Stimulated activated memory B cell treated with anti-CD40 and anti-IgM and Interleukin-4, amounts not matched to agents 10 μg/mL and 1 μg/mL and 100 μg/mL, for 72 hours (primary cell): ENCODE measurements around the gene GTF2A1L.

Experiments
- ATAC-seq: fragments of 150-1000 bp; cut with Tn5 transposase; 2 replicates; pipeline ENCODE4 v1.10.0; 2021
- H3K27ac Mint-ChIP-seq: one replicate; pipeline ENCODE4 v1.8.0; 2022; ENCODE audit warnings: mild to moderate bottlenecking, mixed read lengths
- H3K27me3 Mint-ChIP-seq: one replicate; pipeline ENCODE4 v1.8.0; 2022; ENCODE audit warnings: mixed read lengths
- H3K36me3 Mint-ChIP-seq: one replicate; pipeline ENCODE4 v1.8.0; 2022; ENCODE audit warnings: mixed read lengths
- H3K4me1 Mint-ChIP-seq: one replicate; pipeline ENCODE4 v1.8.0; 2022; ENCODE audit warnings: mixed read lengths
- H3K4me3 Mint-ChIP-seq: one replicate; pipeline ENCODE4 v1.8.0; 2022; ENCODE audit warnings: mild to moderate bottlenecking, moderate library complexity, mixed read lengths
- H3K9me3 Mint-ChIP-seq: one replicate; pipeline ENCODE4 v1.8.0; 2022; ENCODE audit warnings: mixed read lengths

Gene GTF2A1L

GRCh38 chr2:48709096-48710034 lies 91.7 kb downstream of the GTF2A1L start:
- Mint-ChIP-seq H3K27me3 (peaks cover 28% of the 10 kb centered on the region), H3K4me3 (no peak overlapping the region), H3K36me3 (no peaks in the 10 kb centered on the region), H3K9me3 (no peaks in the 10 kb centered on the region), H3K27ac (no peak overlapping the region), H3K4me1 (no peaks in the 10 kb centered on the region)
- no peak for ATAC-seq

GRCh38 chr2:48711343-48711742 lies 93.7 kb downstream of the GTF2A1L start:
- H3K36me3 Mint-ChIP-seq: no peaks in the 10 kb centered on the region
- H3K27me3 Mint-ChIP-seq: peaks cover 20% of the 10 kb centered on the region
- no peaks in the 10 kb centered on the region for H3K9me3 Mint-ChIP-seq
- H3K4me1 Mint-ChIP-seq: no peaks in the 10 kb centered on the region
- ATAC-seq: no peak
- no peak overlapping the region for H3K4me3 Mint-ChIP-seq
- no peak overlapping the region for H3K27ac Mint-ChIP-seq

GRCh38 chr2:48712151-48712550 lies 94.5 kb downstream of the GTF2A1L start:
- Mint-ChIP-seq H3K27ac (no peak overlapping the region), H3K27me3 (peaks cover 20% of the 10 kb centered on the region), H3K4me3 (no peak overlapping the region), H3K4me1 (no peaks in the 10 kb centered on the region), H3K9me3 (no peaks in the 10 kb centered on the region), H3K36me3 (no peaks in the 10 kb centered on the region)
- ATAC-seq: no peak

GRCh38 chr2:48713647-48714046 lies 96.0 kb downstream of the GTF2A1L start:
- Mint-ChIP-seq H3K4me3 (no peak overlapping the region), H3K27ac (no peak overlapping the region), H3K36me3 (no peaks in the 10 kb centered on the region), H3K9me3 (no peaks in the 10 kb centered on the region), H3K27me3 (peaks cover 20% of the 10 kb centered on the region), H3K4me1 (no peaks in the 10 kb centered on the region)
- no peak for ATAC-seq

- no peaks in the 10 kb centered on the region for H3K36me3 Mint-ChIP-seq
- H3K9me3 Mint-ChIP-seq: no peaks in the 10 kb centered on the region
- no peaks in the 10 kb centered on the region for H3K4me1 Mint-ChIP-seq
- peaks cover 20% of the 10 kb centered on the region for H3K27me3 Mint-ChIP-seq
- no peak for ATAC-seq
- no peak overlapping the region for H3K27ac Mint-ChIP-seq
- H3K4me3 Mint-ChIP-seq: no peak overlapping the region
Measured at GRCh38 chr2:48714245-48714644, 96.6 kb downstream of the GTF2A1L start.

- ATAC-seq: no peak
- Mint-ChIP-seq H3K9me3 (no peaks in the 10 kb centered on the region), H3K27me3 (peaks cover 30% of the 10 kb centered on the region), H3K36me3 (no peaks in the 10 kb centered on the region), H3K27ac (no peak overlapping the region), H3K4me1 (no peaks in the 10 kb centered on the region), H3K4me3 (no peak overlapping the region)
Measured at GRCh38 chr2:48715042-48715899, 97.6 kb downstream of the GTF2A1L start.

- H3K36me3 Mint-ChIP-seq: no peaks in the 10 kb centered on the region
- H3K27ac Mint-ChIP-seq: no peak overlapping the region
- no peak overlapping the region for H3K4me3 Mint-ChIP-seq
- no peaks in the 10 kb centered on the region for H3K9me3 Mint-ChIP-seq
- no peaks in the 10 kb centered on the region for H3K4me1 Mint-ChIP-seq
- H3K27me3 Mint-ChIP-seq: peaks cover 24% of the 10 kb centered on the region
- no peak for ATAC-seq
Measured at GRCh38 chr2:48715956-48716355, 98.3 kb downstream of the GTF2A1L start.

GRCh38 chr2:48717846-48718245 lies 100.2 kb downstream of the GTF2A1L start:
- Mint-ChIP-seq H3K36me3 (no peaks in the 10 kb centered on the region), H3K9me3 (no peaks in the 10 kb centered on the region), H3K27ac (no peak overlapping the region), H3K4me3 (no peak overlapping the region), H3K27me3 (peaks cover 10% of the 10 kb centered on the region), H3K4me1 (no peaks in the 10 kb centered on the region)
- ATAC-seq: no peak

GRCh38 chr2:48719480-48720177 lies 102.0 kb downstream of the GTF2A1L start:
- Mint-ChIP-seq H3K9me3 (no peaks in the 10 kb centered on the region), H3K4me3 (no peak overlapping the region), H3K27ac (no peak overlapping the region), H3K27me3 (peaks cover 10% of the 10 kb centered on the region), H3K4me1 (no peaks in the 10 kb centered on the region), H3K36me3 (no peaks in the 10 kb centered on the region)
- no peak for ATAC-seq

- no peaks in the 10 kb centered on the region for H3K9me3 Mint-ChIP-seq
- H3K4me1 Mint-ChIP-seq: no peaks in the 10 kb centered on the region
- ATAC-seq: no peak
- no peak overlapping the region for H3K4me3 Mint-ChIP-seq
- H3K27ac Mint-ChIP-seq: no peak overlapping the region
- H3K36me3 Mint-ChIP-seq: no peaks in the 10 kb centered on the region
- H3K27me3 Mint-ChIP-seq: peaks cover 10% of the 10 kb centered on the region
Measured at GRCh38 chr2:48721158-48721557, 103.5 kb downstream of the GTF2A1L start.

GRCh38 chr2:48722391-48722790 lies 104.7 kb downstream of the GTF2A1L start:
- Mint-ChIP-seq H3K27me3 (peaks cover 10% of the 10 kb centered on the region), H3K9me3 (no peaks in the 10 kb centered on the region), H3K36me3 (no peaks in the 10 kb centered on the region), H3K27ac (no peak overlapping the region), H3K4me3 (no peak overlapping the region), H3K4me1 (no peaks in the 10 kb centered on the region)
- no peak for ATAC-seq

- no peaks in the 10 kb centered on the region for H3K9me3 Mint-ChIP-seq
- no peak for ATAC-seq
- H3K27me3 Mint-ChIP-seq: peaks cover 10% of the 10 kb centered on the region
- no peaks in the 10 kb centered on the region for H3K36me3 Mint-ChIP-seq
- no peaks in the 10 kb centered on the region for H3K4me1 Mint-ChIP-seq
- no peak overlapping the region for H3K4me3 Mint-ChIP-seq
- H3K27ac Mint-ChIP-seq: no peak overlapping the region
Measured at GRCh38 chr2:48723129-48723528, 105.5 kb downstream of the GTF2A1L start.

- H3K9me3 Mint-ChIP-seq: no peaks in the 10 kb centered on the region
- H3K4me1 Mint-ChIP-seq: no peaks in the 10 kb centered on the region
- ATAC-seq: no peak
- no peak overlapping the region for H3K27ac Mint-ChIP-seq
- H3K4me3 Mint-ChIP-seq: no peak overlapping the region
- no peaks in the 10 kb centered on the region for H3K36me3 Mint-ChIP-seq
- H3K27me3 Mint-ChIP-seq: peaks cover 10% of the 10 kb centered on the region
Measured at GRCh38 chr2:48724278-48724677, 106.6 kb downstream of the GTF2A1L start.

GRCh38 chr2:48725696-48726494 lies 108.2 kb downstream of the GTF2A1L start:
- Mint-ChIP-seq H3K27me3 (no peaks in the 10 kb centered on the region), H3K4me1 (no peaks in the 10 kb centered on the region), H3K4me3 (no peak overlapping the region), H3K9me3 (no peaks in the 10 kb centered on the region), H3K27ac (no peak overlapping the region), H3K36me3 (no peaks in the 10 kb centered on the region)
- ATAC-seq: peak; percentile 13
